ENCODE measurements around the gene PPP4R2. TPM values are rescaled to one million over a fixed set of nuclear protein-coding genes. Genes with fewer than 3 reads are reported as not detected.

PPP4R2 gene
- total and polyA plus RNA-seq, 10 of the 15 experiments (the other 5 are each of a cell fraction or from before 2014, with no cell fraction given), result 16.7 to 83.4 (median 38.9) TPM

DNA sequence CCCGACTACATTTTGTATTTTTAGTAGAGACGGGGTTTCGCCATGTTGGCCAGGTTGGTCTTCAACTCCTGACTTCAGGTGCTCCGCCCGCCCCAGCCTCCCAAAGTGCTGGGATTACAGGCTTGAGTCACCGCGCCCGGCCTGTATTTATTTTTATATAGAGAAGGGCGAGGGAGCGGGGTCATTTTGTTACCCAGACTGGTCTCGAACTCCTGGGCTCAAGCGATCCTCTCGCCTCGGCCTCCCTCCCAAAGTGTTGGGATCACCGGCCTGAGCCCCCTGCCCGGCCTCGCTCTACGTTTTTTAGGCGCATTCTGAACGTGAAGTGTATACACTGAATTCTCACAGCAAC is 514 bp upstream of the PPP4R2 start (continued):
- TF ChIP-seq, protein P1, sequence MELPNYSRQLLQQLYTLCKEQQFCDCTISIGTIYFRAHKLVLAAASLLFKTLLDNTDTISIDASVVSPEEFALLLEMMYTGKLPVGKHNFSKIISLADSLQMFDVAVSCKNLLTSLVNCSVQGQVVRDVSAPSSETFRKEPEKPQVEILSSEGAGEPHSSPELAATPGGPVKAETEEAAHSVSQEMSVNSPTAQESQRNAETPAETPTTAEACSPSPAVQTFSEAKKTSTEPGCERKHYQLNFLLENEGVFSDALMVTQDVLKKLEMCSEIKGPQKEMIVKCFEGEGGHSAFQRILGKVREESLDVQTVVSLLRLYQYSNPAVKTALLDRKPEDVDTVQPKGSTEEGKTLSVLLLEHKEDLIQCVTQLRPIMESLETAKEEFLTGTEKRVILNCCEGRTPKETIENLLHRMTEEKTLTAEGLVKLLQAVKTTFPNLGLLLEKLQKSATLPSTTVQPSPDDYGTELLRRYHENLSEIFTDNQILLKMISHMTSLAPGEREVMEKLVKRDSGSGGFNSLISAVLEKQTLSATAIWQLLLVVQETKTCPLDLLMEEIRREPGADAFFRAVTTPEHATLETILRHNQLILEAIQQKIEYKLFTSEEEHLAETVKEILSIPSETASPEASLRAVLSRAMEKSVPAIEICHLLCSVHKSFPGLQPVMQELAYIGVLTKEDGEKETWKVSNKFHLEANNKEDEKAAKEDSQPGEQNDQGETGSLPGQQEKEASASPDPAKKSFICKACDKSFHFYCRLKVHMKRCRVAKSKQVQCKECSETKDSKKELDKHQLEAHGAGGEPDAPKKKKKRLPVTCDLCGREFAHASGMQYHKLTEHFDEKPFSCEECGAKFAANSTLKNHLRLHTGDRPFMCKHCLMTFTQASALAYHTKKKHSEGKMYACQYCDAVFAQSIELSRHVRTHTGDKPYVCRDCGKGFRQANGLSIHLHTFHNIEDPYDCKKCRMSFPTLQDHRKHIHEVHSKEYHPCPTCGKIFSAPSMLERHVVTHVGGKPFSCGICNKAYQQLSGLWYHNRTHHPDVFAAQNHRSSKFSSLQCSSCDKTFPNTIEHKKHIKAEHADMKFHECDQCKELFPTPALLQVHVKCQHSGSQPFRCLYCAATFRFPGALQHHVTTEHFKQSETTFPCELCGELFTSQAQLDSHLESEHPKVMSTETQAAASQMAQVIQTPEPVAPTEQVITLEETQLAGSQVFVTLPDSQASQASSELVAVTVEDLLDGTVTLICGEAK (IDR thresholded peaks at IDR 0.05; ENCODE audit: borderline replicate concordance), result peak; percentile 47; the same call in 1 of the 2 replicates
- TF ChIP-seq, protein P2, sequence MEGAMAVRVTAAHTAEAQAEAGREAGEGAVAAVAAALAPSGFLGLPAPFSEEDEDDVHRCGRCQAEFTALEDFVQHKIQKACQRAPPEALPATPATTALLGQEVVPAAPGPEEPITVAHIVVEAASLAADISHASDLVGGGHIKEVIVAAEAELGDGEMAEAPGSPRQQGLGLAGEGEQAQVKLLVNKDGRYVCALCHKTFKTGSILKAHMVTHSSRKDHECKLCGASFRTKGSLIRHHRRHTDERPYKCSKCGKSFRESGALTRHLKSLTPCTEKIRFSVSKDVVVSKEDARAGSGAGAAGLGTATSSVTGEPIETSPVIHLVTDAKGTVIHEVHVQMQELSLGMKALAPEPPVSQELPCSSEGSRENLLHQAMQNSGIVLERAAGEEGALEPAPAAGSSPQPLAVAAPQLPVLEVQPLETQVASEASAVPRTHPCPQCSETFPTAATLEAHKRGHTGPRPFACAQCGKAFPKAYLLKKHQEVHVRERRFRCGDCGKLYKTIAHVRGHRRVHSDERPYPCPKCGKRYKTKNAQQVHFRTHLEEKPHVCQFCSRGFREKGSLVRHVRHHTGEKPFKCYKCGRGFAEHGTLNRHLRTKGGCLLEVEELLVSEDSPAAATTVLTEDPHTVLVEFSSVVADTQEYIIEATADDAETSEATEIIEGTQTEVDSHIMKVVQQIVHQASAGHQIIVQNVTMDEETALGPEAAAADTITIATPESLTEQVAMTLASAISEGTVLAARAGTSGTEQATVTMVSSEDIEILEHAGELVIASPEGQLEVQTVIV (IDR thresholded peaks at IDR 0.05; ENCODE audit: borderline replicate concordance, partially characterized antibody), result no peak
- TF ChIP-seq, protein P3, sequence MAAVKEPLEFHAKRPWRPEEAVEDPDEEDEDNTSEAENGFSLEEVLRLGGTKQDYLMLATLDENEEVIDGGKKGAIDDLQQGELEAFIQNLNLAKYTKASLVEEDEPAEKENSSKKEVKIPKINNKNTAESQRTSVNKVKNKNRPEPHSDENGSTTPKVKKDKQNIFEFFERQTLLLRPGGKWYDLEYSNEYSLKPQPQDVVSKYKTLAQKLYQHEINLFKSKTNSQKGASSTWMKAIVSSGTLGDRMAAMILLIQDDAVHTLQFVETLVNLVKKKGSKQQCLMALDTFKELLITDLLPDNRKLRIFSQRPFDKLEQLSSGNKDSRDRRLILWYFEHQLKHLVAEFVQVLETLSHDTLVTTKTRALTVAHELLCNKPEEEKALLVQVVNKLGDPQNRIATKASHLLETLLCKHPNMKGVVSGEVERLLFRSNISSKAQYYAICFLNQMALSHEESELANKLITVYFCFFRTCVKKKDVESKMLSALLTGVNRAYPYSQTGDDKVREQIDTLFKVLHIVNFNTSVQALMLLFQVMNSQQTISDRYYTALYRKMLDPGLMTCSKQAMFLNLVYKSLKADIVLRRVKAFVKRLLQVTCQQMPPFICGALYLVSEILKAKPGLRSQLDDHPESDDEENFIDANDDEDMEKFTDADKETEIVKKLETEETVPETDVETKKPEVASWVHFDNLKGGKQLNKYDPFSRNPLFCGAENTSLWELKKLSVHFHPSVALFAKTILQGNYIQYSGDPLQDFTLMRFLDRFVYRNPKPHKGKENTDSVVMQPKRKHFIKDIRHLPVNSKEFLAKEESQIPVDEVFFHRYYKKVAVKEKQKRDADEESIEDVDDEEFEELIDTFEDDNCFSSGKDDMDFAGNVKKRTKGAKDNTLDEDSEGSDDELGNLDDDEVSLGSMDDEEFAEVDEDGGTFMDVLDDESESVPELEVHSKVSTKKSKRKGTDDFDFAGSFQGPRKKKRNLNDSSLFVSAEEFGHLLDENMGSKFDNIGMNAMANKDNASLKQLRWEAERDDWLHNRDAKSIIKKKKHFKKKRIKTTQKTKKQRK (IDR thresholded peaks at IDR 0.05; ENCODE audit: low read depth, low read length), result no peak
